GM23338 (cell line): Measurements from ENCODE around the gene CPLX3.

Experiments
- CTCF ChIP-seq, 2 experiments: fragments of 200-600 bp in 1 of 2; sonication (generic) in 1 of 2; conservative IDR thresholded peaks; 2 replicates each; pipeline versions ENCODE4 v1.5.1 to v1.6.1; 2016 to 2017; ENCODE audit warnings: antibody characterized with exemption in 2 of 2, low read depth in 2 of 2, mild to moderate bottlenecking in 2 of 2, moderate library complexity in 1 of 2
- EZH2phosphoT487 ChIP-seq: fragments of 200-600 bp; sonication (generic); IDR thresholded peaks from one replicate; pipeline ENCODE4 v1.8.1; 2018; ENCODE audit warnings: antibody characterized with exemption; ENCODE audit not compliant: unreplicated experiment

GRCh38 chr15:74844319-74845207 lies 18.1 kb downstream of the CPLX3 start:
- TF ChIP-seq CTCF (conservative IDR thresholded peaks at IDR 0.05; ENCODE audit: low read depth in 2 of 2) = no peak
- TF ChIP-seq EZH2phosphoT487 = no peak
